SKM-1 treated with dmso at 0.1 percent for 144 hours (cell line): ENCODE measurements around the gene SLC34A1.

Experiments used
- DNase-seq: peaks from one replicate; lab custom pipeline; 2025; ENCODE audit not compliant: unreplicated experiment; lab: John Stamatoyannopoulos, UW

SLC34A1 gene

GRCh38 chr5:177430140-177430951 is 46.1 kb downstream of the SLC34A1 start:
- DNase-seq = no peak

DNA sequence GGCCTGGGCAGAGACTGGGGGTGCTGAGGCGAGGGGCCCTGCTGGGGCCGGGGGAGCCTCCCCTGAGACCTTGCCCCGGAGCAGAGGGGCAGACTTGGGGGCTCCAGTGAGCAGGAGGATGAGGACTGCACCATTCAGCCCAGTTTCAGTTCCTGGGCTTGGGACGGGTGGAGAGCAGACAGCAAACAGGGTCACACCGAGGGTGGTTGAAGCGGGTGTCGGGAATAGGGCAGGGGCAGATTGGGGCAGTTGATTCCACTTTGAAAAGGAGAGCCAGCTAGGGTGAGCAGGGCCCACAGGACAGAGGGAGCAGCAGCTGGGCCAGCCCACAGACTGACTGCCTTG is 46.7 kb downstream of the SLC34A1 start:
- DNase-seq = no peak

DNA sequence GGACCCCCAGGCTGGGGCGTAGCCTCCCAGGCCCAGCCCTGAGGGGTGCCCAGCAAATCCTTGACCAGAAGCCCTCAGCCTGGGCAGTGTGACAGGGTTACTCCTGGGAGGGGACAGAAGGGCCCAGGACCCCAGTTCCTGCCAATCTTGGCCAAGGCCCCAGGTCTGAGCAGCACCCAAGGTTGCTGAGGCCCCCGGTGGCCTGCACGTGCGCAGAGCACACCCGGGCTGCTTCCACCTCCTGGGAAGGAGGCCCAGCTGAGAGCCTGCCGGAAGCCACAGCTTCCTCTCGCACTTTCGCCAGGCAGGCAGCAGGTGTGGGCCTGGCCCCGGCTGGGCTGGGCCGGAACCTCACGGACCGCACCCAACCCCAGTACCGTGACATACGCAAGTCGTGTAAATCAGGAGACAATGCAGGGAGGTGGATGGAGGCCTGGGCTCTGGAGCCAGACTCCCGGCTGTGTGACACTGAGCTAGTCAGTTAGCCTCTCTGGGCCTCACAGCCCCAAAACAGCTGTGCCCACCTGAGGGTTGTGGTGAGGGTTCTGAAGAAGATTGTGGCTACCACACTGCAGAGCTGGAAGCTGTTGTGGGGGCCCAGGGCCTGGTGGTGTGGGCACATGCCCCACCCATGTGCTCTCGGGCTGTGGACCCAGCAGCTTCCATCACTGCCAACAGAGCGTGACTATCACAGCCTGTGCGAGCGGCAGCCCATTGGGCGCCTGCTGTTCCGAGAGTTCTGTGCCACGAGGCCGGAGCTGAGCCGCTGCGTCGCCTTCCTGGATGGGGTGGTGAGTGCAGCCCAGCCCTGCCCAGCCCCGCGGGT is 47.3 kb downstream of the SLC34A1 start:
- DNase-seq = no peak

DNA sequence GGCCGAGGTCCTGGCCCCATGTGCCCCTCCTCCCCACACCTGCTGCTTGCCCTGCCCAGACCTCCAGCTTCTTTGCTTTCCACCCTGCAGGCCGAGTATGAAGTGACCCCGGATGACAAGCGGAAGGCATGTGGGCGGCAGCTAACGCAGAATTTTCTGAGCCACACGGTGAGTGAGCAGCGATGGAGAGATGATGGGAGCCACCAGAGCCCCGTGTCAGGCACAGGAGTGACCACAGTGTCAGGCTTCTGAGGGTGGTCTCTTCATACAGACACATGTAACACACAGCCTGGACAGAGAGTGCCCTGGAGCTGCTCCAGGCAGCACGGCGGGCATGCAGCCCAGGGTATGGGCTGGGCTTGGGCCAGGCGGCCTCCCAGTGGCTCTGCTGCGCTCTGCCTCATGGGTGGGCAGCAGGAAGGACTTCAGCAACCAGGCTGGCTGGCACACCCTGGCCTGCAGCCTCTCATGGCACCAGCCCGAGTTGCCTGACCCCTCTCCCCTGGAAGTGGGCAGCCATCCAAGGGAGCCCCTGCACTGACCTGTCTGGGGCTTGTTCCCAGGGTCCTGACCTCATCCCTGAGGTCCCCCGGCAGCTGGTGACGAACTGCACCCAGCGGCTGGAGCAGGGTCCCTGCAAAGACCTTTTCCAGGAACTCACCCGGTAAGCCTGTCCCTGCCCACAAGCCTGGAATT is 48.1 kb downstream of the SLC34A1 start:
- DNase-seq = no peak

DNA sequence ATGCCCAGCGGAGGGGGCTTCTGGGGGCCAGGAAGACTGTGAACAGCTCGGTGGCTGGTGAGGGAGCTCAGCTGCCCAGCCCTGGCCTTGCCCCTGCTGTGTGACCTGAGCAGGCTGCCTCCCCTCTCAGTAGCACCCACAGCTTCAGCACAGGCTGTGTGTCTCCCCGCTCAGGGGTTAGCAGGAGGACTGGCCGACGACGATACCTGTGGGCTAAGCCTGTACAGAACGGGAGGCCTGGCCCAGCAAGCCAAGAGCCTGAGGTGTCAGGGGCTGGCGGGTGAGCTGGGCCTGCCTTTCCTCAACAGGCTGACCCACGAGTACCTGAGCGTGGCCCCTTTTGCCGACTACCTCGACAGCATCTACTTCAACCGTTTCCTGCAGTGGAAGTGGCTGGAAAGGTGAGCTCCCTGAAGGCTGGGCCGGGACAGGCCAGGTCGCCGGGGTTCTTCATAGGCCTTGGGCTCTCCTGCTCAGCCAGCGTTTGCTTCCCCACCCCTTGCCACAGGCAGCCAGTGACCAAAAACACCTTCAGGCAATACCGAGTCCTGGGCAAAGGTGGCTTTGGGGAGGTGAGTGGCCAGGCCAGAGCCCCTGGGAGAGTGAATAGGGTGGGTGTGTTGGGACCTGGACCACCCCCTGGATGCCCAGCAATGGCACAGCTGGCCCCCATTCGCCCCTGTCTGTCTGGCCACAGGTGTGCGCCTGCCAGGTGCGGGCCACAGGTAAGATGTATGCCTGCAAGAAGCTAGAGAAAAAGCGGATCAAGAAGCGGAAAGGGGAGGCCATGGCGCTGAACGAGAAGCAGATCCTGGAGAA is 48.8 kb downstream of the SLC34A1 start:
- no peak for DNase-seq

- DNase-seq = no peak
Observed at GRCh38 chr5:177433658-177434217, 49.5 kb downstream of the SLC34A1 start.

DNA sequence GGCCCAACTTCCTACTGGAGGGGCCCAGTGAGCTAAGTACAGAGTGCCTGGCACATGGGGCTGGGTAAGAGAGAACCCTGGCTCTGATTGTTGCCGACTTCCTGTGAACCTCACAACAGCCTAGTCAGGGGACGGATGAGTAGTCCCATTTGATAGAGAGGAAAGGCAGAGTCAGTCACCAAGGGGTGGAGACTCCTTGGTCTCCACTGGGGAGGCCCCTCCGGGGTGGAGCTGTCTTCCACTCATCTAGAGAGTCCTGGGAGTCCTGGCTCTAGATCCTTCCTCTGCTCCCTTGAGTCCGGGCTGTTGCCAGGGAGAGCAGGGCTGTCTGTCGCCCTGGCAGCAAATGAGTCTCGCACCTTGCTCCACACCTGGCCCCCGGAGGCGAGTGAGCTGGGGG is 50.2 kb downstream of the SLC34A1 start:
- DNase-seq = no peak

DNA sequence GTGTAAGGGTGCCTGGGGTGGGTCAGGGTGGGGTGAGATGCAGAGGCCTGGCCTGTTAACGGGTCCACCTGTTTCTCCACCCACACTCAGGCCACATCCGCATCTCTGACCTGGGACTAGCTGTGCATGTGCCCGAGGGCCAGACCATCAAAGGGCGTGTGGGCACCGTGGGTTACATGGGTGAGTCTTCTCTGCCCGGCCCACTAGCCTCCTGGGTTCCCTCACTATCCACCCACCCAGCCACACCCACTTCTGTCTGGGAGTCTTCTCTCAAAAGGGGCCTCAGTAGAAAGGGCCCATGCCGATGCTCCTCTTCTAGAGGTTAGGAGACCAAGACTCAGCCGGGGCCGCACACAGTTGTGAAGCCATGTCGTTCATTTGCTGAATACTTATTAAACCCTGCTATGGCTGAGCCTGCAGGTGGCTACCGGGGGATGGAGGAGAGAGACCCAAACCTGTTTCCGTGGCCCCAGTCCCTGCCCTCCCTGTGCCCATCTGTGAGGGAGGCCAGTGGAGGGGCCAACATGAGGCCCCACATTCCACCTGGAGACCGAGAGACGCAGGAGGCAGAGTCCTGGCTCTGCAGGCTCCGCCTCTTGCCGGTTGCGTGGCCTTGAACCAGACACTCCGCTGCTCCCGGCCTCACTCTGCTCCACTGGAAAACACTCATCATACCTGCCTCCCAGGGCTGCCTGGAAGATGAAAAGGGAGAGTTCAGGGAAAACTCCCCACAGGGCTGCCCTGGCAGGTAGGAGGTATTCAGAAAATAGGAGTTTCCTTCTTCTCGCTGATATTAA is 50.9 kb downstream of the SLC34A1 start:
- no peak for DNase-seq

- DNase-seq = no peak
Observed at GRCh38 chr5:177435847-177436536, 51.8 kb downstream of the SLC34A1 start.

GRCh38 chr5:177437623-177438022 is 53.4 kb downstream of the SLC34A1 start:
- DNase-seq = no peak

GRCh38 chr5:177438468-177438867 is 54.2 kb downstream of the SLC34A1 start:
- DNase-seq = no peak

DNA sequence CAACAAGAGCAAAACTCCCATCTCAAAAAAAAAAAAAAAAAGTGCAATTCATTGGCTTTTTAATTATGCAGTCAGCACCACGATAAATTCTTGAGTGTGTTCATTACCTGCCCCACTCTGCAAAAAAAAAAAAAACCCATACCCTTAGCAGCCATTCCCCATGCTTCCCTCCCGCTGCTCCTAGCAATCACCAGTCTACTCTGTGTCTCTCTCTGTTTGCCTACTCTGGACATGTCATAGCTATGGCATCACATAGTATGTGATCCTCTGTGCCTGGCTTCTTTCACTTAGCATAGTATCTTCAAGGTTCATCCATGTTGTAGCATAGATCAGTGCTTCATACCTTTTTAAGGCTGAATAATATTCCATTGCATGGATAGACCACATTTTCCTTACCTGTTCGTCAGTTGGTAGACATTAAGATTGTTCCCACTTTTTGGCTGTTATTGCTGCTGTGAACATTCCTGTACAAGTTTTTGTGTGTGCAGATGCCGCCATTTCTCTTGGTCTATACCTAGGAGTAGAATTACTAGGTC is 55.4 kb downstream of the SLC34A1 start:
- no peak for DNase-seq

GRCh38 chr5:177440211-177440989 is 56.2 kb downstream of the SLC34A1 start:
- DNase-seq = no peak

GRCh38 chr5:177440990-177441780 is 57.0 kb downstream of the SLC34A1 start:
- no peak for DNase-seq

DNA sequence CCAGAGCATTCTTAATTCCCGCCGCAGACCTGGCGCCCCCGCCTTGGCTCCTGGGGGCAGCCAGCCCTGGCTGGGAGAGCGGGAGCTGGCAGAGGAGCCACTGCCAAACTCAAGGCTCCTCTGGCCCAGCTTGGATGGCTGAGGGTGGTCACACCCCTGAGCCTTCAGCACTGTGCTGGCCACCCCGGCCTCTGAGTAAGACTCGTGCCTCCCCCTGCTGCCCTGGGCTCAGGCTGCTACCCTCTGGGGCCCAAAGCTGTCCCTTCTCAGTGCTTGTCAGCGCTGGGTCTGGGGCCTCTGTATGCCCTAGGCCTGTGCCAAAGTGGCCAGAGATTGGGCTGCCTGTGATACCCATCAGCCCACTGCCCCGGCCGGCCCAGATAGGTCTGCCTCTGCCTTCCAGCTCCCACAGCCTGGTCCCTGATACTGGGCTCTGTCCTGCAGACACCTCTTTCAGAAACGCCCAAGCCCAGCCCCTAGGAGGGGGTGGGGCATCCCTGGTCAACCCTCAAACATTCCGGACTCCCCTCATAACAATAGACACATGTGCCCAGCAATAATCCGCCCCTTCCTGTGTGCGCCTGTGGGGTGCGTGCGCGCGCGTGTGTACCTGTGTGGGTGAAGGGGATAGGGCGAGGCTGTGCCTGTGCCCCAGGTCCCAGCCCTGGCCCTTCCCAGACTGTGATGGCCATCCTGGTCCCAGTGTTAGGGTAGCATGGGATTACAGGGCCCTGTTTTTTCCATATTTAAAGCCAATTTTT is 58.0 kb downstream of the SLC34A1 start:
- no peak for DNase-seq

DNA sequence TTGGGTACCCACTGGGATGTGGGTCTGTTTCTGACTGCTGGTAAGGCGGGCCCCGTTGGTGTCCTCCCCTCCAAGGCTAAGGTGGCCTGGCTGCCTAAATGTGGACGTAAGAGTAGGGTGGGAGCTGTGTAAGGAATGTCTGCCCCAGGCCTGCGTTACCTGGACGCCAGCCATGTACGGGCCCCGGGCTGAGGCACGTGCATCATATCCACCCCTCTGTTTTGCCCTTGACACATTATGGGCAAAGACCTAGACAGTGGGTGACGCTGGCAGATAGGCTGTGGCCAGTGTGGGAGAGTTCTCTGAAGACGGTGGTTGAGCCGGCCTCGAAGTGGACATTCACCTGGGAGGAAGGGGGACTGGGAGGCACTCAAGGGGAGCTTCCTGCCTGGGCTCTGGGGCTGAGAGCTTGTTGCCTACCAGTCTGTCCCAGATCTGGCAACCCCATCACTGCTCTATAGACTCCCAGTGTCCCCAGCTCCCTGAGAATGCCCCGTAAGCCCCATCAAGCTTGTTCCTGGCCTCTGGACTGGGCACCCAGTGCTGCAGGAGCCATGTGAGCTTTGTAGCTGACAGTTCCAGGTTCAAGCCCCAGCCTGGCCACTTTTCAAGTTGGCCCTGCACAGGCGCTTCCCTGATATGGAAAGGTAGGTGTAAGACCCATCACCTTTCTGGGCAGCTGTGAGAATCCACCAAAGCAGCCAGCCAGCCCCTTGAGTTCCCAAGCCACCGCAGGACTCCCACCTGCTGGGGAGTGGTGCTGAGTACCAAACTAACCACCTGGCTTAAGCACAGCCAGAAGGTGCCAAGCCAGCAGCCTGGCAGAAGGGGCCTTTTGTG is 59.1 kb downstream of the SLC34A1 start:
- DNase-seq = no peak
